GM19455 (cell line): Measurements from ENCODE around the gene CCDC178.
A peak's percentile ranks its signal among the peaks of the same experiment; 100 is the strongest.

Experiments used
- ATAC-seq: cut with Tn5 transposase; IDR thresholded peaks from one replicate; pipeline ENCODE4 v1.9.1; 2021; ENCODE audit not compliant: unreplicated experiment

The CCDC178 gene

DNA sequence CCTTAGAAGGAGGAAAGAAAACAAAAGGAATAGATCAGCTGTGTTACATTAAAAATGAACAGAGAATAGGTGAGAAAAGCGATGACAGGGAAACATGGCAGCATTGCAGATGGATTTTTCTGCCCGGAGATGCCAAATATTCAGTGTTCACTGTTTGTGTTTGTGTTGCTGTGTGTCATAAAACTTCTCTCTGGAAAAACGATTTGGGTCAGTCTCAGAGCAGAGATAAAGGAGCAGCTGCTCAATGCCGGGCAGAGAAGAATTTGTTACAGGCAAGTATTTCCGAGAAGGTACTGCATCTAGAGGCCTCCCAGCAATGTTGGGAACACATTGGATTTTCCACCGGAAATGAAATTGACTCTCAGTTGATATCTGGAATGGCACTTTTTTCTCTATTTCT lies 511.3 kb downstream of the CCDC178 start:
- no peak for ATAC-seq

- ATAC-seq: no peak
Observed at GRCh38 chr18:32922951-32923430, 517.5 kb downstream of the CCDC178 start.

- ATAC-seq: no peak
Observed at GRCh38 chr18:32920796-32921787, 519.4 kb downstream of the CCDC178 start.

DNA sequence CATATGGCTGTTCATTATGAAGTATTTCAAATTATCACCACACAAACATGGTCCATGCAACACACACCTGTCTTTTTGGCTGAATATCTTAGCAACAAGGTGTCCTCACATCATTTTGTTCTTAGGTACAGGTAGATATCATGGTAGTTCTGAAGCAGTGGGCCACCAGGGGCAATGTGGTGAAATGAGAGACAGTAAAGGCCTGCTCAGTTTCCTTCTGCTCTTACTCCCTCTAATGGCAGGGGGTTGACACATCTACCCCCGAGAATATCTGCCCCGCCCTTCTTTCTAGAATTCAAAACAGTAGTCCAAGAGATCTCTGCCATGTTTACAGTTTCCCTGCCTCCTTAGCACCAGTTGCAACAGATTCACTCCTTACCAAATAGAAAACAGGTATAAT lies 520.7 kb downstream of the CCDC178 start:
- ATAC-seq: peak; percentile 81

GRCh38 chr18:32918692-32919250 lies 521.8 kb downstream of the CCDC178 start:
- ATAC-seq: no peak

GRCh38 chr18:32915516-32915915 lies 525.0 kb downstream of the CCDC178 start:
- ATAC-seq: no peak

DNA sequence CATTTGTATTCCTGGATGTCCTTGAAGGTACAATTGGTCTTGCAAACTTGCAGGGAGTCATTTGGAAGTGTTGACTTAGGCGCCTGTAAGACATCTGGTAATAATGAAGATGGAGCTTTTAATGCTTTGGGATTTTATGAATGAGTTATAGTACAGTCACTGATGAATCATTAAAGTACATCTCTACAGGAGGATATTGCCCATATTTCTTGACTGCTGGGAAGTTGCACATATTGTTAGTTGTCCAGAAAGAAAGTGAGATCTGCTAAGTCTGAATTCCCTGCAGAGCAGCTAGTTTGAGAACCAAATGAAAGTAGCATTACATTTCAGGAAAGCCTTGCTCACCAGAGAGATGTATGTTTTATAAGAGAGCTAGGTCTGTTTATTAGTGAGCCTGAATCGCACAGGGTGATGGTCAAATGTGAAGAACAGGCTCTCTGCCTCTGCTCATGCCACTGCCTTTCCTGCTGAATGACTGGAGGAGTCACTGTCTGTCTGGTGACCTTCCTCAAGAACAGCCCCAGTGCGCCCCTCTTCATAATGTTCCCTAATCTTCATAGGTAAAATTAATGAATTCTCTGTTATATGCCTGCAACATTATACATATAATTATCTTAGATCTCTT lies 528.7 kb downstream of the CCDC178 start:
- ATAC-seq: no peak

DNA sequence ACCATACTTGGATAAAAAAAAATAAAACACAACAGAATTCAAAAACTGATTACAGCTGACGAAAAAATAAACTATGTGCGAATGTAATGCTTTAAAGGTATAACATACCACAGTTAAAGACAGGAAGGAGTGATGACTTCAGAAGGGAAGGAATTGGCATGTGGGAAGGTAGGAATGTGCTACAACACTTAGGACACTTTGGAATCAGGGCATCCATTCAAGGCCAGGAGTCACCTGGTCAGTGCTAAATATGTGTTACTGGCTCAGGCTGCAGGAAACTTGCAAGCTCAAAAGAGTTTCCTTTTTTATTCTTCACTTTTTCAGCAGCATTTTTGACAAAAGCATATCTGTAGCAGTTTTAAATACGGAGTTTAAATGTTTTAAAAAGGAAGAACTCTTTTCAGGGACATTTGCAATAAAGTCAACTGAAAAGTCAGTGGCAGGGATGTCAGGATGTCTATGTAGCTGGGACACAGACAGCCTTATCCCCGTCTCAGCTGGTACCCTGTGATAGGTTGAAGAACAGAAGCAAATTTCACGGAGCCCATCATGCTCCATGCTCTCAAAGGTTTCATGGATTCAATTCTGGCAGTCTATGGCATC lies 529.7 kb downstream of the CCDC178 start:
- no peak for ATAC-seq

DNA sequence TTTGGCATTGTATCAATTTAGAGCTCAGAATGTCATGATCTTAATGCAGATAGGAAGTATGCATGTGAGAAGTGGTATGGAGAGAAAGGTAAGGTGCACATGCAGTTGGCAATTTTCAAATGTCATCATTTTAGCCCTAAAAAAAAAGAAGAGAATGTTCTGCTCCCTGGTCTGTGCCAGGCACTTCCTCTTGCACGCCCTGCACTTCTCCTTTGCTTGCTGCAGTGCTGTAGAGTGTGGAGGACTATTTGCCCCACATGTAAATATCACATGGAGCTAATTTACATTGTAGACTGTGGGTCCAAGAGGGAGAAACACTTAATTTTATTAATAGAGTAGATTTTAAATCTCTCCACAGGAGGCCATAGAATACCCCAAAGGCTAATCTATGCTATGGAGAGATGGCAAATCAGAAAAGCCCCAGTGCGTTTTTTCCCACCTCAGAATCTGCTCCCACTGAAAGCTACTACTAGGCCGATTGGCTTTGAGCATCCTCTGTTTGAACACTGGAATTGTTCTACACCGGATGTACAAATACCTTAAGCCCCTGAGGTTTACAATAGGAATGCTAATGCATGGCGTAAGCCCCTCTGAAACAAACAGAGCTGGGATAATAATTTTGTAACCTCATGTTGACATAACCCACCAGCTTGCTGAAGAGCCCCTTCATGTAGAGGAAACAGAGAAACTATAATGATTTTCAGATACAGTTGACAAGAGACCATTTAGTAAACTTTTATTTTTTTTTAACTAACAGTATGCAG lies 530.5 kb downstream of the CCDC178 start:
- no peak for ATAC-seq

DNA sequence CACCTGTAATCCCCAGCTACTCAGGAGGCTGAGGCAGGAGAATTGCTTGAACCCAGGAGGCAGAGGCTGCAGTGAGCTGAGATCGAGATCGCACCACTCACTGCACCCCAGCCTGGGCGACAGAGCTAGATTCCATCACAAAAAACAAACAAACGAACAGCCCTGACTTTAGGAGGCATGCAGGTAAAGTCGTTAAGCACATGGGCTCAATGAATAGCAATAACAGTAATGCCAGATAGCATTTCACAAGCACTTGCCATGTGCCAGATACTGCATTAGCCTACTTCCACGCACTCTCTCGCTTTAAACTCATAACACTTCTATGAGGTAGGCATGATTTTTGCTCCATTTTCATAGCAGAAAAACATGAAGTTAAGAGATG lies 532.1 kb downstream of the CCDC178 start:
- ATAC-seq: no peak

DNA sequence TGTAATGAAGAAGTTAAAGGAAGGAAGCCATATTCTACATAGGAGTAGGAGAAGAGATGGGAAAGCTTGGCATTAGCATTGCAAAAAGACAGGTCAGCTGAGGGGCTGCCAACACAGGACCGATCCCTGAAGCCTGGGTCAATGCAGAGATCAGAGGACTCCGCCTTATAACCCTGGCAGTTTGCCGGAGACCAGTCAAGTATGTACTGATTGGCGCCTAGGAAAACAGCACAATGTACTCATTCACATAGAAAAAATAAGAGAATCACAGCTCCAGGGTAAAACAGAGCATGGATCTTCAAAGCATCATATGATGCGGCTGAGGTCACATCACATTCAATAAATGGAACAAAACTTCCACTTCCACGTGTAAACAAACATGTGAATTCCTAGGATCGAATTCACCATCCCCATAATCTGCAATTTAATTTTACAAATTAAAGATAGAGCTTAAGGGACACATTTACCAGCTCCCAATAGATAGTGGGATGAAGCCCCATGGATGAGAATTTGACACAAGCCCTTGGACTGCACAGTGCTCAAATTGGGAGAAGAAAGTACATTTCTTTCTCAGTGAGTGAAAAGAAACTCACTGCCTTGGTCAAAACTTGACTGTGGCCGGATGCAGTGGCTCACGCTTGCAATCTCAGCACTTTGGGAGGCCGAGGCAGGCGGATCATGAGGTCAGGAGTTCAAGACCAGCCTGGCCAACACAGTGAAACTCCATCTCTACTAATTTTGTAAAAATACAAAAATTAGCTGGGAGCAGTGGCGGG lies 532.7 kb downstream of the CCDC178 start:
- no peak for ATAC-seq

GRCh38 chr18:32907311-32907585 lies 533.3 kb downstream of the CCDC178 start:
- no peak for ATAC-seq

DNA sequence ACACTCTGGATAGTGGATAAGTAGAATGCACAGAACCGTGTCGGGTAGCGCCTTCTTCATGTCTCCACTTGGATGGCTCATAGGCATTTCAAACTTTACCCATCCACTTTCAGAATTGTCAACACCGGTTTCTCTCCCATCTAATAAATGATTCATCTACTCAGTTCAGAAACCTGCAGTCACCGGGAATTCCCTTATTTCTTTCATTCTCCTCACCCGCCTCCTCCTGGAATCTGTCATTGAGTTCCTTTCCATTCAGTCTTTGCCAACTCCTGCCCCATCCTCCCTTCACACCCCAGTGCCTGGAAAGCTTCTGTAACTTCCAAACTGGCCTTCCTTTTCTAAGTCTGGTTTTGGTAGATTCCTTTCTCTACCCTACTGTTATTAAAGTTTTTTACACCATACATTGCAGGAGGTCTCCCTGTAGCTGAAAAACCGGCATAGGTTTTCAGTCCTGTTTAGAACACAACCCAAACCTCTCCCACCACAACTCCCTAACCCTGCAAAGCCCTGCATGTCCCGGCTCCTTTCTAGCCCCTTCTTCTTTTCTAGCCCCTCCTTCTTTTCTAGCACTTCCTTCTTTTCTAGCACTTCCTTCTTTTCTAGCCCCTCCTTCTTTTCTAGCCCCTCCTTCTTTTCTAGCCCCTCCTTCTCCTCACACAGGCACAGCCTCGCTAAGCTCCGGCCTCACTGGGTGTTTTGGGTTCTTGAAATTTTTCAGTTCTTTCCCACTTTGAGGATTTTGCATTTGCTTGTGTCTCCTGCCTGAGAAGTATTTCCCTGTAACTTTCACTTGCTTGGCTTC lies 533.8 kb downstream of the CCDC178 start:
- no peak for ATAC-seq

DNA sequence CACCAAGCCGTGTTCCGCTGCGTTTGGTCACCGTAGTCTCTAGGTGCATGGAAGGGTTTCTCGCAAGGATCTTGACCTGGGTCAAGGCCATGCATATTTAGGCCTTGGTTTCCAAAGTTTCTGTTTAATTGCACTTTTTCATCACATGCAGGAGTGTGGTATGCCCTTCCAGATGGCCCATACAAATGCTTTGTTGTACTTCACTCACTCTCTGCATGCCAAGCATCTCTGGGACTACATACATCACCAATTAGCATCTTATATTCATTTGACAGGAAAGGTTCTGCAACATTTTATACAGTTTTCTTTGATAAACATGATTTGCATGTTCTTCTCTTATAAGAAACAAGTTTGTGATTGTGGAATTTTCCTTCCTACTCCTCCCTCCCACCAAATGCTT lies 534.9 kb downstream of the CCDC178 start:
- ATAC-seq: no peak

- no peak for ATAC-seq
Observed at GRCh38 chr18:32902568-32903330, 537.8 kb downstream of the CCDC178 start.

DNA sequence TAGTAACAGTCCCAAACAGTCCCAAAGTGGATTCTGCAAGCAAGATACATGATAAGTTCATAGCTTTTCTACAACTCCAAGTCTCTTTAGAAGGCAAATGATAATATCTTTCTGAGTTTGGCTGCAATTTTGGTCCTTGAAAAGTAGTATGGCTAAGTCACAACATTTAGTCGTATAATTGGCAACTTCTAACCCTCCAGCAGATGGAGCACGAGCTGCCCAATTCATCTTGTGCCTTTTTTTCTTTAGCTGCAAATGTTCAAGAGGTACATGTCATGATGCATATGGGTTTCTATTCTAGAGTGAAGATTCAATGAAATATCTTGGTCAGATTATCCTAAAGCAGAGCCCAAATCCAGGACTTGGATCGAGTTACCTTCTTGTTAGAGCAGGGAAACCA lies 540.7 kb downstream of the CCDC178 start:
- ATAC-seq: no peak

- ATAC-seq: no peak
Observed at GRCh38 chr18:32896776-32897547, 543.6 kb downstream of the CCDC178 start.

GRCh38 chr18:32893915-32894314 lies 546.6 kb downstream of the CCDC178 start:
- ATAC-seq: no peak
